HEK293 (cell line): ENCODE data around the gene BLOC1S4.
A peak's percentile ranks its signal among the peaks of the same experiment; 100 is the strongest.

Experiments used
- EGR2 ChIP-seq: fragments of 450-650 bp; formaldehyde crosslinking; IDR thresholded peaks from 2 replicates; pipeline ENCODE4 v1.5.1; 2016; ENCODE audit warnings: low read depth, missing biosample characterization, missing genetic modification characterization
- GLIS2 ChIP-seq: fragments of 450-650 bp; formaldehyde crosslinking; IDR thresholded peaks from 2 replicates; pipeline ENCODE4 v1.5.1; 2016; ENCODE audit warnings: missing biosample characterization, missing genetic modification characterization
- HOXA7 ChIP-seq: sonication (generic); formaldehyde crosslinking; IDR thresholded peaks from 2 replicates; pipeline ENCODE4 v1.8.1; 2022; ENCODE audit warnings: missing genetic modification reagents, borderline replicate concordance
- MEIS1 ChIP-seq: sonication (generic); formaldehyde crosslinking; IDR thresholded peaks from 2 replicates; pipeline ENCODE4 v1.8.1; 2022; ENCODE audit warnings: missing genetic modification reagents, mild to moderate bottlenecking, borderline replicate concordance
- OSR2 ChIP-seq: fragments of 450-650 bp; formaldehyde crosslinking; IDR thresholded peaks from 2 replicates; pipeline ENCODE4 v1.5.1; 2016; ENCODE audit warnings: missing biosample characterization, missing genetic modification characterization
- REPIN1 ChIP-seq: fragments of 450-650 bp; formaldehyde crosslinking; IDR thresholded peaks from 2 replicates; pipeline ENCODE4 v1.5.1; 2017; ENCODE audit warnings: missing biosample characterization, missing genetic modification characterization, low read depth
- SP3 ChIP-seq: fragments of 450-650 bp; formaldehyde crosslinking; IDR thresholded peaks from 2 replicates; pipeline ENCODE4 v1.5.1; 2016; ENCODE audit warnings: missing biosample characterization, missing genetic modification characterization
- ZBTB17 ChIP-seq: fragments of 450-650 bp; formaldehyde crosslinking; IDR thresholded peaks from 2 replicates; pipeline ENCODE4 v1.5.1; 2016; ENCODE audit warnings: missing biosample characterization, missing genetic modification characterization
- ZFHX2 ChIP-seq: fragments of 450-650 bp; formaldehyde crosslinking; conservative IDR thresholded peaks from 2 replicates; pipeline ENCODE4 v1.5.1; 2016; ENCODE audit warnings: missing biosample characterization, missing genetic modification characterization
- ZFP69B ChIP-seq: fragments of 450-650 bp; formaldehyde crosslinking; IDR thresholded peaks from 2 replicates; pipeline ENCODE4 v1.5.1; 2016; ENCODE audit warnings: missing biosample characterization, missing genetic modification characterization
- ZNF23 ChIP-seq: fragments of 450-650 bp; formaldehyde crosslinking; IDR thresholded peaks from 2 replicates; pipeline ENCODE4 v1.5.1; 2016; ENCODE audit warnings: missing biosample characterization, missing genetic modification characterization, borderline replicate concordance
- ZNF24 ChIP-seq: fragments of 450-650 bp; formaldehyde crosslinking; IDR thresholded peaks from 2 replicates; pipeline ENCODE4 v1.5.1; 2016; ENCODE audit warnings: missing biosample characterization, missing genetic modification characterization
- ZNF394 ChIP-seq: fragments of 450-650 bp; formaldehyde crosslinking; IDR thresholded peaks from 2 replicates; pipeline ENCODE4 v1.5.1; 2016; ENCODE audit warnings: missing biosample characterization, missing genetic modification characterization, mild to moderate bottlenecking, moderate library complexity, borderline replicate concordance
- ZNF404 ChIP-seq: fragments of 450-650 bp; formaldehyde crosslinking; IDR thresholded peaks from 2 replicates; pipeline ENCODE4 v1.5.1; 2017; ENCODE audit warnings: missing biosample characterization, missing genetic modification characterization
- ZNF501 ChIP-seq: fragments of 450-650 bp; formaldehyde crosslinking; IDR thresholded peaks from 2 replicates; pipeline ENCODE4 v1.5.1; 2016; ENCODE audit warnings: missing biosample characterization, missing genetic modification characterization
- ZNF514 ChIP-seq: fragments of 450-650 bp; formaldehyde crosslinking; IDR thresholded peaks from 2 replicates; pipeline ENCODE4 v1.5.1; 2016; ENCODE audit warnings: missing biosample characterization, missing genetic modification characterization
- ZNF558 ChIP-seq: fragments of 450-650 bp; formaldehyde crosslinking; IDR thresholded peaks from 2 replicates; pipeline ENCODE4 v1.5.1; 2016; ENCODE audit warnings: missing biosample characterization, missing genetic modification characterization
- ZNF560 ChIP-seq: fragments of 450-650 bp; formaldehyde crosslinking; IDR thresholded peaks from 2 replicates; pipeline ENCODE4 v1.5.1; 2017; ENCODE audit warnings: missing biosample characterization, missing genetic modification characterization, borderline replicate concordance
- ZNF571 ChIP-seq: fragments of 450-650 bp; formaldehyde crosslinking; IDR thresholded peaks from 2 replicates; pipeline ENCODE4 v1.5.0; 2017; ENCODE audit warnings: missing biosample characterization, missing genetic modification characterization
- ZNF600 ChIP-seq: fragments of 450-650 bp; formaldehyde crosslinking; IDR thresholded peaks from 2 replicates; pipeline ENCODE4 v1.5.1; 2016; ENCODE audit warnings: missing biosample characterization, missing genetic modification characterization
- ZNF624 ChIP-seq: fragments of 450-650 bp; formaldehyde crosslinking; IDR thresholded peaks from 2 replicates; pipeline ENCODE4 v1.5.1; 2017; ENCODE audit warnings: missing biosample characterization, missing genetic modification characterization
- ZNF629 ChIP-seq: fragments of 450-650 bp; formaldehyde crosslinking; IDR thresholded peaks from 2 replicates; pipeline ENCODE4 v1.5.1; 2017; ENCODE audit warnings: missing biosample characterization, missing genetic modification characterization
- ZNF654 ChIP-seq: fragments of 450-650 bp; formaldehyde crosslinking; IDR thresholded peaks from 2 replicates; pipeline ENCODE4 v1.5.1; 2016; ENCODE audit warnings: low read depth, missing biosample characterization, missing genetic modification characterization
- ZNF707 ChIP-seq: fragments of 450-650 bp; formaldehyde crosslinking; IDR thresholded peaks from 2 replicates; pipeline ENCODE4 v1.5.1; 2016; ENCODE audit warnings: missing biosample characterization, missing genetic modification characterization
- ZNF76 ChIP-seq: fragments of 450-650 bp; formaldehyde crosslinking; IDR thresholded peaks from 2 replicates; pipeline ENCODE4; 2016; ENCODE audit warnings: low read depth, missing biosample characterization, missing genetic modification characterization, borderline replicate concordance
- ZNF791 ChIP-seq: fragments of 450-650 bp; formaldehyde crosslinking; IDR thresholded peaks from 2 replicates; pipeline ENCODE4 v1.5.1; 2016; ENCODE audit warnings: missing biosample characterization, missing genetic modification characterization
- TF ChIP-seq, protein P1 (sequence below): fragments of 450-650 bp; formaldehyde crosslinking; IDR thresholded peaks from 2 replicates; pipeline ENCODE4 v1.5.1; 2017; ENCODE audit warnings: missing biosample characterization, missing genetic modification characterization
- TF ChIP-seq, protein P2 (sequence below): fragments of 450-650 bp; formaldehyde crosslinking; IDR thresholded peaks from 2 replicates; pipeline ENCODE4 v1.5.1; 2016; ENCODE audit warnings: missing biosample characterization, missing genetic modification characterization
- TF ChIP-seq, protein P3 (sequence below): fragments of 450-650 bp; formaldehyde crosslinking; IDR thresholded peaks from 2 replicates; pipeline ENCODE4 v1.5.1; 2016; ENCODE audit warnings: missing biosample characterization, missing genetic modification characterization, borderline replicate concordance

Gene BLOC1S4

DNA sequence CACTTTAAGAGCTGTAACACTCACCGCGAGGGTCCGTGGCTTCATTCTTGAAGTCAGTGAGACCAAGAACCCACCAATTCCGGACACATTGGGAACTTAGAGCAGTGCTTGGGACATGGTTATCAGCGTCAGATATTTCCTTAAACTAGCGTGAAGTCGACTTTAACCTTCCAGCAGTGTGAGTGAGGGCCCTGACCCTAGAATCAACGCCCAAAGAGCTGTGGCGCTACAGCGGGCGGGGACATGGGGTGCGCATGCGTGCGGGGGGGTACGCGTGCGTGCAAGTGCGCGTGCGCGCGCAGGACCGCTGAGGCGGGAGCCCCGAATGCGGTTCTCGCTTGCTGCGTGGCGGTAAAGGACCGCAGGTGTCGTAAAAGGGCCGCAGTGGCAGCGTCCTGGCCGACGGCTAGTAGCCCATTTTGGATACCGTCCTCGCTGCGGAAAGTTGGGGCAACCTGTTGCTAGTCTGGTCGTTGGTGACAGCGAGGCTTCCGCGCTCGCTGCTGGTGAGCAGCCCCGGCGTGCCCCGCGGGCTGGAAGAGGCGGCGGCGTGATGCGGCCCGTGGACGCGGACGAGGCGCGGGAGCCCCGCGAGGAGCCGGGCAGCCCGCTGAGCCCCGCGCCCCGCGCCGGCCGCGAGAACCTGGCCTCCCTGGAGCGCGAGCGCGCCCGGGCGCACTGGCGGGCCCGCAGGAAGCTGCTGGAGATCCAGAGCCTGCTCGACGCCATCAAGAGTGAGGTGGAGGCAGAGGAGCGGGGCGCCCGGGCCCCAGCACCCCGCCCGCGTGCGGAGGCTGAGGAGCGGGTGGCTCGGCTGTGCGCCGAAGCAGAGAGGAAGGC is 42.1 kb upstream of the BLOC1S4 start (continued):
- TF ChIP-seq, protein P1, sequence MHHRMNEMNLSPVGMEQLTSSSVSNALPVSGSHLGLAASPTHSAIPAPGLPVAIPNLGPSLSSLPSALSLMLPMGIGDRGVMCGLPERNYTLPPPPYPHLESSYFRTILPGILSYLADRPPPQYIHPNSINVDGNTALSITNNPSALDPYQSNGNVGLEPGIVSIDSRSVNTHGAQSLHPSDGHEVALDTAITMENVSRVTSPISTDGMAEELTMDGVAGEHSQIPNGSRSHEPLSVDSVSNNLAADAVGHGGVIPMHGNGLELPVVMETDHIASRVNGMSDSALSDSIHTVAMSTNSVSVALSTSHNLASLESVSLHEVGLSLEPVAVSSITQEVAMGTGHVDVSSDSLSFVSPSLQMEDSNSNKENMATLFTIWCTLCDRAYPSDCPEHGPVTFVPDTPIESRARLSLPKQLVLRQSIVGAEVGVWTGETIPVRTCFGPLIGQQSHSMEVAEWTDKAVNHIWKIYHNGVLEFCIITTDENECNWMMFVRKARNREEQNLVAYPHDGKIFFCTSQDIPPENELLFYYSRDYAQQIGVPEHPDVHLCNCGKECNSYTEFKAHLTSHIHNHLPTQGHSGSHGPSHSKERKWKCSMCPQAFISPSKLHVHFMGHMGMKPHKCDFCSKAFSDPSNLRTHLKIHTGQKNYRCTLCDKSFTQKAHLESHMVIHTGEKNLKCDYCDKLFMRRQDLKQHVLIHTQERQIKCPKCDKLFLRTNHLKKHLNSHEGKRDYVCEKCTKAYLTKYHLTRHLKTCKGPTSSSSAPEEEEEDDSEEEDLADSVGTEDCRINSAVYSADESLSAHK = no peak
- no peak for TF ChIP-seq REPIN1
- TF ChIP-seq ZNF654 (tag by site-specific recombination) = no peak
- TF ChIP-seq GLIS2 (tag by site-specific recombination) = no peak
- TF ChIP-seq SP3 (tag by site-specific recombination) = peak; percentile 57
- TF ChIP-seq ZNF707 (tag by site-specific recombination) = no peak
- no peak for TF ChIP-seq ZNF624 (tag by site-specific recombination)
- peak; percentile 63; the same call in 1 of the 2 replicates for TF ChIP-seq ZNF600 (tag by site-specific recombination)
- TF ChIP-seq ZNF571 = no peak
- no peak for TF ChIP-seq ZNF501
- TF ChIP-seq ZFP69B (tag by site-specific recombination) = no peak; the same call in none of the 2 replicates
- no peak for TF ChIP-seq ZNF404 (tag by site-specific recombination)
- no peak for TF ChIP-seq EGR2 (tag by site-specific recombination)
- TF ChIP-seq, protein P2, sequence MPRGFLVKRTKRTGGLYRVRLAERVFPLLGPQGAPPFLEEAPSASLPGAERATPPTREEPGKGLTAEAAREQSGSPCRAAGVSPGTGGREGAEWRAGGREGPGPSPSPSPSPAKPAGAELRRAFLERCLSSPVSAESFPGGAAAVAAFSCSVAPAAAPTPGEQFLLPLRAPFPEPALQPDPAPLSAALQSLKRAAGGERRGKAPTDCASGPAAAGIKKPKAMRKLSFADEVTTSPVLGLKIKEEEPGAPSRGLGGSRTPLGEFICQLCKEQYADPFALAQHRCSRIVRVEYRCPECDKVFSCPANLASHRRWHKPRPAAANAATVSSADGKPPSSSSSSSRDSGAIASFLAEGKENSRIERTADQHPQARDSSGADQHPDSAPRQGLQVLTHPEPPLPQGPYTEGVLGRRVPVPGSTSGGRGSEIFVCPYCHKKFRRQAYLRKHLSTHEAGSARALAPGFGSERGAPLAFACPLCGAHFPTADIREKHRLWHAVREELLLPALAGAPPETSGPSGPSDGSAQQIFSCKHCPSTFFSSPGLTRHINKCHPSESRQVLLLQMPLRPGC (tag by site-specific recombination) = no peak
- TF ChIP-seq ZNF76 (tag by site-specific recombination) = peak; percentile 30; the same call in 1 of the 2 replicates
- TF ChIP-seq ZNF514 (tag by site-specific recombination) = no peak
- TF ChIP-seq ZNF791 (tag by site-specific recombination) = no peak
- TF ChIP-seq HOXA7 (CRISPR knock-in tag) = no peak
- no peak; the same call in 1 of the 2 replicates for TF ChIP-seq ZFHX2 (tag by site-specific recombination)
- no peak for TF ChIP-seq ZNF560 (tag by site-specific recombination)
- TF ChIP-seq ZNF394 = 0 out of 2 replicates have a peak, but pooled peaks have one; percentile 7
- no peak for TF ChIP-seq ZNF23 (tag by site-specific recombination)
- peak; percentile 6; the same call in 1 of the 2 replicates for TF ChIP-seq ZBTB17 (tag by site-specific recombination)
- no peak for TF ChIP-seq OSR2 (tag by site-specific recombination)
- TF ChIP-seq, protein P3, sequence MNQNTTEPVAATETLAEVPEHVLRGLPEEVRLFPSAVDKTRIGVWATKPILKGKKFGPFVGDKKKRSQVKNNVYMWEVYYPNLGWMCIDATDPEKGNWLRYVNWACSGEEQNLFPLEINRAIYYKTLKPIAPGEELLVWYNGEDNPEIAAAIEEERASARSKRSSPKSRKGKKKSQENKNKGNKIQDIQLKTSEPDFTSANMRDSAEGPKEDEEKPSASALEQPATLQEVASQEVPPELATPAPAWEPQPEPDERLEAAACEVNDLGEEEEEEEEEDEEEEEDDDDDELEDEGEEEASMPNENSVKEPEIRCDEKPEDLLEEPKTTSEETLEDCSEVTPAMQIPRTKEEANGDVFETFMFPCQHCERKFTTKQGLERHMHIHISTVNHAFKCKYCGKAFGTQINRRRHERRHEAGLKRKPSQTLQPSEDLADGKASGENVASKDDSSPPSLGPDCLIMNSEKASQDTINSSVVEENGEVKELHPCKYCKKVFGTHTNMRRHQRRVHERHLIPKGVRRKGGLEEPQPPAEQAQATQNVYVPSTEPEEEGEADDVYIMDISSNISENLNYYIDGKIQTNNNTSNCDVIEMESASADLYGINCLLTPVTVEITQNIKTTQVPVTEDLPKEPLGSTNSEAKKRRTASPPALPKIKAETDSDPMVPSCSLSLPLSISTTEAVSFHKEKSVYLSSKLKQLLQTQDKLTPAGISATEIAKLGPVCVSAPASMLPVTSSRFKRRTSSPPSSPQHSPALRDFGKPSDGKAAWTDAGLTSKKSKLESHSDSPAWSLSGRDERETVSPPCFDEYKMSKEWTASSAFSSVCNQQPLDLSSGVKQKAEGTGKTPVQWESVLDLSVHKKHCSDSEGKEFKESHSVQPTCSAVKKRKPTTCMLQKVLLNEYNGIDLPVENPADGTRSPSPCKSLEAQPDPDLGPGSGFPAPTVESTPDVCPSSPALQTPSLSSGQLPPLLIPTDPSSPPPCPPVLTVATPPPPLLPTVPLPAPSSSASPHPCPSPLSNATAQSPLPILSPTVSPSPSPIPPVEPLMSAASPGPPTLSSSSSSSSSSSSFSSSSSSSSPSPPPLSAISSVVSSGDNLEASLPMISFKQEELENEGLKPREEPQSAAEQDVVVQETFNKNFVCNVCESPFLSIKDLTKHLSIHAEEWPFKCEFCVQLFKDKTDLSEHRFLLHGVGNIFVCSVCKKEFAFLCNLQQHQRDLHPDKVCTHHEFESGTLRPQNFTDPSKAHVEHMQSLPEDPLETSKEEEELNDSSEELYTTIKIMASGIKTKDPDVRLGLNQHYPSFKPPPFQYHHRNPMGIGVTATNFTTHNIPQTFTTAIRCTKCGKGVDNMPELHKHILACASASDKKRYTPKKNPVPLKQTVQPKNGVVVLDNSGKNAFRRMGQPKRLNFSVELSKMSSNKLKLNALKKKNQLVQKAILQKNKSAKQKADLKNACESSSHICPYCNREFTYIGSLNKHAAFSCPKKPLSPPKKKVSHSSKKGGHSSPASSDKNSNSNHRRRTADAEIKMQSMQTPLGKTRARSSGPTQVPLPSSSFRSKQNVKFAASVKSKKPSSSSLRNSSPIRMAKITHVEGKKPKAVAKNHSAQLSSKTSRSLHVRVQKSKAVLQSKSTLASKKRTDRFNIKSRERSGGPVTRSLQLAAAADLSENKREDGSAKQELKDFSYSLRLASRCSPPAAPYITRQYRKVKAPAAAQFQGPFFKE (tag by site-specific recombination) = no peak
- TF ChIP-seq ZNF558 (tag by site-specific recombination) = no peak
- TF ChIP-seq ZNF24 (tag by site-specific recombination) = no peak
- no peak for TF ChIP-seq MEIS1 (CRISPR knock-in tag)
- no peak for TF ChIP-seq ZNF629 (tag by site-specific recombination)
